D721Med (cell line): Measurements from ENCODE around the gene NOTCH4.
"Not testable (repeated sequence)": the region's sequence is repeated elsewhere in the genome, so short reads cannot be mapped to it uniquely, and the experiment has no call there.

Experiments used
- DNase-seq: peaks from one replicate; pipeline ENCODE4 v3.0.0; 2011; ENCODE audit warnings: low spot score; ENCODE audit not compliant: insufficient read length
- FAIRE-seq: peaks from 2 replicates; lab custom pipeline; 2011; peaks lifted over from hg19 to GRCh38; lab: Jason Lieb, UNC
- TF ChIP-seq, protein P1 (sequence below): IDR thresholded peaks from 2 replicates; pipeline ENCODE4 v1.5.1; 2012; ENCODE audit warnings: mild to moderate bottlenecking, control low read depth; ENCODE audit not compliant: insufficient read depth; ENCODE audit errors: missing control alignments

NOTCH4 gene

DNA sequence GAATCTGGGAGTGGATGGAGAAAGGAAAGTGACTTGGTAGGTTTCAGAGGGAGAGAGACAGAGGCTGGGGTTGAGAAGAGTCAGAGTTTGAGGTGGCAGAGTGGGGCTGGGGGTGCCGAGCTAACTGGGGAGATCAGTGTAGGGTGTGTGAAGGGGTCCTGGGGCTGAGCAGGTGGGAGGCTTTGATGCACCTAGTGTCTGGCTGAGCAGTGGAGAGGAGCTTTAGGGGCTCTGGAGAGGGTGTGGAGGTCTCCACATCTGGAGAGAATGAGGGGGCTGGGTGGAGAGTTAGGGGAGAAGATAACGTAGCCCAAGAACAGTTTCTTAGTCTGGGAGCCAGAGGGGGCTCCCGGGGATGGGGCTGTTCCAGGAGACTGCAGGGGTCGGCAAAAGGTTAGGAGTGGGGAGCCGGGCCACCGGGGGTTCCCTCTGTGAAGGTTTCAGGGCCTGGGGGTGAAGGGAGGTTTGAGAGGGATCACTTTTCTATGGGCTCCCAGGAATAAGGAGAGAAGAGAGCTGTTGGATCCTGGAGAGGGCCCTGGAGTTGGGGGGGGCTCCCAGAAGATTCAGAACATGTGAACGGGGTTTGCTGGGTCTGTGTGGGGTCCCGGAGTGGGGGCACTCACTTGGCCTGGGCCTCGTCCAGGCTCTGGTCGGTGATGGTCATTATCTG lies 34.7 kb downstream of the NOTCH4 start:
- FAIRE-seq = no peak
- TF ChIP-seq, protein P1, sequence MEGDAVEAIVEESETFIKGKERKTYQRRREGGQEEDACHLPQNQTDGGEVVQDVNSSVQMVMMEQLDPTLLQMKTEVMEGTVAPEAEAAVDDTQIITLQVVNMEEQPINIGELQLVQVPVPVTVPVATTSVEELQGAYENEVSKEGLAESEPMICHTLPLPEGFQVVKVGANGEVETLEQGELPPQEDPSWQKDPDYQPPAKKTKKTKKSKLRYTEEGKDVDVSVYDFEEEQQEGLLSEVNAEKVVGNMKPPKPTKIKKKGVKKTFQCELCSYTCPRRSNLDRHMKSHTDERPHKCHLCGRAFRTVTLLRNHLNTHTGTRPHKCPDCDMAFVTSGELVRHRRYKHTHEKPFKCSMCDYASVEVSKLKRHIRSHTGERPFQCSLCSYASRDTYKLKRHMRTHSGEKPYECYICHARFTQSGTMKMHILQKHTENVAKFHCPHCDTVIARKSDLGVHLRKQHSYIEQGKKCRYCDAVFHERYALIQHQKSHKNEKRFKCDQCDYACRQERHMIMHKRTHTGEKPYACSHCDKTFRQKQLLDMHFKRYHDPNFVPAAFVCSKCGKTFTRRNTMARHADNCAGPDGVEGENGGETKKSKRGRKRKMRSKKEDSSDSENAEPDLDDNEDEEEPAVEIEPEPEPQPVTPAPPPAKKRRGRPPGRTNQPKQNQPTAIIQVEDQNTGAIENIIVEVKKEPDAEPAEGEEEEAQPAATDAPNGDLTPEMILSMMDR = no peak
- no peak for DNase-seq

DNA sequence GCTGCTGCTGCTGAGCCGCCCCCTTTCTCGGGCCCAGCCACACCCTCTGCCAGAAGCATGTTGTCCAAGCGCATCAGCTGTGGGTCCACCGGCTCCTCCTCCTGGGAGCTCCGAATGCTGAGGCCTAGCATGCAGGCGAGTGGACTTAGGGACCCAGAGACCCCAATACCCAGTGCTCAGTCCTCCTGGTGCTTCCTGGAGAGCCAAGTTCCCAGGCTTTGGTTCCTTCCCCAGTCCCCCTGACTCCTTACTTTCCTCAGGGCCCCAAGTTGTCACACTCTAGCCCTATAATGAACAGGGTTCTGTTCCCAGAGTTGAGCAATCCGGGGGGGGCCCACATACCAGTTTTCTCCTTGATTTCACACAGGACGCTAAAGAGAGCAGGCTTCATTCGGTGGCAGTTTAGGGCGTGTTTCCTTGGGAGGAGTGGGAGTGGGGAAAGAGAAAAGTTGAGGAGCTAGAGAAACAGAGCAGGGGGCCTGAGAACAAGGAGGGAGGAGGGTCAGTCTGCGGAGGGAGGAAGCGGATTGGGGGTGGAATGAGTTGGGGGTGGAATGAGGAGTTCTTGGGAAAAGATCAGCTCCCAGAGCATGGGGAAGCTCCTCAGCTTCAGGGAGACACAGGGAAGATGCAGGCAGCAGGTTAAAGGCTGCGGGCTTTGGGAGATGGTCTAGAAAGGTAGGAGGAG lies 35.3 kb downstream of the NOTCH4 start:
- DNase-seq = no peak
- TF ChIP-seq, protein P1 = no peak
- no peak for FAIRE-seq

- DNase-seq, FAIRE-seq: not testable (repeated sequence)
These were observed 36.0 kb downstream of the NOTCH4 start for GRCh38 chr6:32187725-32188380.

- DNase-seq (no peak), FAIRE-seq (no peak)
- TF ChIP-seq, protein P1 = no peak
These were observed 36.7 kb downstream of the NOTCH4 start for GRCh38 chr6:32187009-32187709.

GRCh38 chr6:32186151-32186840 lies 37.6 kb downstream of the NOTCH4 start:
- not testable (repeated sequence) for DNase-seq

DNA sequence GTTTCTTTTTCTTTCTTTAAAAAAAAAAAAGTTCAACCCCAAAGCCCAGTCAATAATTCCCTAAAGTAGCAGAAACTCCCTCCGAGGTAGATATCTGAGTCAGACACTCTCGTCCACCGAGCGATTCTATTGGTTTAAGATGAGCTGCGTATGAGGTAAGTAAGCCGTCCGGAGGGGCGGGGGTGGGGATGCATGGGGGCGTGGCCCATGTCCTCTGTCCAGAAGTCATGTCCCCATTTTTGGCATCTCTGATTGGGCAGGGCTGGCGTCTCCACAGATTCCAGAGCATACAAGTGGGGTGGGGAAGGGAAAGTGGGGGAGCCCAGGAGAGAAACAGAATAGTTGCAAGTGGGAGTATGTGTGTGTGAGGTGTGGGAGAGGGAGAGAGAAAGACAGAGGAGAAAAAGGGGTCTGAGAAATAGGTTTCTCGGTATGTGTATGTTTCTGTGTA lies 38.2 kb downstream of the NOTCH4 start:
- not testable (repeated sequence) for DNase-seq, FAIRE-seq

More at GRCh38 chr6:32186151-32186840, 37.6 kb downstream of the NOTCH4 start:
- FAIRE-seq = not testable (repeated sequence)

DNA sequence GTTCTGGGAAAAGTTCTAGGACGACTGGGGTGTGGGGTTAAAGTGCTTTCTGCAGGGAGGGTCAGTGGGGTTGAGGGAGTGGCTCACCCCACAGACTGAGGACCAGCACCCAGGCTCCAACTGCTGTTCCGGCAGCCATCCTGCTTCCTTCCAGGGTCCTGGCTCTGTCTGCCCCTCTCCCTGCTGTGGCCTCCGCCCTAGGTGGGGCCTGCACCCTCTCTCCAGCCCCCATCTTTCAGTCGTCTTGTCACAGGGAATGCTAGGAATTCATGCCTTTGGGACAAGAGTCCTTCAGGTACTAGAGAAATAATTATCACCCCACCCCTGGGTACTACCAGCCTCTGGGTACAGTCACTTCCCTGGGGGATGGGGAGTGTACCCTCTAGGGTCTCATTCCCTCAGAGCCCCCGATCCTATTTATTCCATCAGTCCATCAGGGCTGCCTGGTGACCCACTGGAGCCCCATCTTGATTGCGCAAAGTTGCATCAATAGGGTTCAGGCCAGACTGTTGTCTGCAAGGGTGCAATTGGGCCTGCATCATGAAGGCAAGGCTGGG lies 39.7 kb downstream of the NOTCH4 start, which contains the start of gene AGER:
TSS of gene AGER (minus strand) at position 170 of the 557 bp plus-strand sequence. CDS start at position 139, 31 bp downstream.
- FAIRE-seq (no peak), DNase-seq (no peak)
- TF ChIP-seq, protein P1 = no peak
